Measurements from ENCODE around the gene GNB1L.

- no peak for TF ChIP-seq CTCF (IDR thresholded peaks at IDR 0.05)
- no peak for TF ChIP-seq POLR2AphosphoS5 (IDR thresholded peaks at IDR 0.05)
- TF ChIP-seq POLR2A (IDR thresholded peaks at IDR 0.05; ENCODE audit: low read depth): no peak
- TF ChIP-seq EP300 (IDR thresholded peaks at IDR 0.05): no peak
These were observed 17.4 kb upstream of the GNB1L start for GRCh38 chr22:19871845-19872778.

Measured in esophagus muscularis mucosa (tissue), 4 donors.